Measurements from ENCODE around the gene NOM1. TPM values are rescaled to one million over a fixed set of nuclear protein-coding genes. Genes with fewer than 3 reads are reported as not detected.

NOM1 gene
- total and polyA plus RNA-seq, 2 experiments from 2014 or later = 17.7 to 36.5 TPM

DNA sequence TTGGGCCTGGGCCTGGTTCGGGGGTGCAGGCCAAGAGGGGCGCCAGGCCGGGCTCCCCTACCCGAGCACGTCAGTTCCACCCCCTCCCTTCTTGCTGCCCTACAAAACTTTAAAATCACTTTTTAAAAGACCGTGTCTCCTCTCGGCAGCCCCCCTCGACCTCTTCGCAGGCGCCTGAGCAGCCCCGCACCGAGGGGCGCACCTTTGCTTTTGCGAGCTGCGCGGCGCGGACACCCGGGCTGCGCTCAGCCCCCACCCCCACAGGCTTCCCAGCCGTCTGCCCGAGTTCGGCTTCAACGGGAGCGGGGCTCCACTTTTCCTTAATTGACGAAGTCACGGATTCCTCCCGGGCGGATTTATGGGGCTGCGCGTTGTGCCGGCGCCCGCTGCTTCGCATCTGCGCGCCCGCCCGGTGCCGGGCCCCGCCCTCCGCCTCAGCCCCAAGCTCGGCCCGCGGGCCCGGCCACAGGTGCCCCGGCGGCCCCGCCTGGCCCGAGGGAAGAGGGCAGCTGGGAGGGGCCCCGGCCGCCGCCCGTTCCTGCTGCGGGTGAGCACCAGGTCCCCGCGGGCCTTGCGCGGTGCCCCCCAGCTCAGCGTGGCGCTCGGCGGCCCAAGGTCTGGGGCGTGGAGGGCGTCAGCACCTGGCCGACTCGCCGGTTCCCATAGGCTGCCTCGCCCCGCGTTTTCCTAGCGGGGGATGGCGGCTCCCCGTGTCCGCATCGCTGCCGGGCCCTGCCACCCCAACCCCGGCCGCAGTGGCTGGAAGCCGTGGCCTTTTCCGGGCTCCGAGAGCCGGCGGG, 71.8 kb downstream of the NOM1 start (continued):
- TF ChIP-seq, protein P1, sequence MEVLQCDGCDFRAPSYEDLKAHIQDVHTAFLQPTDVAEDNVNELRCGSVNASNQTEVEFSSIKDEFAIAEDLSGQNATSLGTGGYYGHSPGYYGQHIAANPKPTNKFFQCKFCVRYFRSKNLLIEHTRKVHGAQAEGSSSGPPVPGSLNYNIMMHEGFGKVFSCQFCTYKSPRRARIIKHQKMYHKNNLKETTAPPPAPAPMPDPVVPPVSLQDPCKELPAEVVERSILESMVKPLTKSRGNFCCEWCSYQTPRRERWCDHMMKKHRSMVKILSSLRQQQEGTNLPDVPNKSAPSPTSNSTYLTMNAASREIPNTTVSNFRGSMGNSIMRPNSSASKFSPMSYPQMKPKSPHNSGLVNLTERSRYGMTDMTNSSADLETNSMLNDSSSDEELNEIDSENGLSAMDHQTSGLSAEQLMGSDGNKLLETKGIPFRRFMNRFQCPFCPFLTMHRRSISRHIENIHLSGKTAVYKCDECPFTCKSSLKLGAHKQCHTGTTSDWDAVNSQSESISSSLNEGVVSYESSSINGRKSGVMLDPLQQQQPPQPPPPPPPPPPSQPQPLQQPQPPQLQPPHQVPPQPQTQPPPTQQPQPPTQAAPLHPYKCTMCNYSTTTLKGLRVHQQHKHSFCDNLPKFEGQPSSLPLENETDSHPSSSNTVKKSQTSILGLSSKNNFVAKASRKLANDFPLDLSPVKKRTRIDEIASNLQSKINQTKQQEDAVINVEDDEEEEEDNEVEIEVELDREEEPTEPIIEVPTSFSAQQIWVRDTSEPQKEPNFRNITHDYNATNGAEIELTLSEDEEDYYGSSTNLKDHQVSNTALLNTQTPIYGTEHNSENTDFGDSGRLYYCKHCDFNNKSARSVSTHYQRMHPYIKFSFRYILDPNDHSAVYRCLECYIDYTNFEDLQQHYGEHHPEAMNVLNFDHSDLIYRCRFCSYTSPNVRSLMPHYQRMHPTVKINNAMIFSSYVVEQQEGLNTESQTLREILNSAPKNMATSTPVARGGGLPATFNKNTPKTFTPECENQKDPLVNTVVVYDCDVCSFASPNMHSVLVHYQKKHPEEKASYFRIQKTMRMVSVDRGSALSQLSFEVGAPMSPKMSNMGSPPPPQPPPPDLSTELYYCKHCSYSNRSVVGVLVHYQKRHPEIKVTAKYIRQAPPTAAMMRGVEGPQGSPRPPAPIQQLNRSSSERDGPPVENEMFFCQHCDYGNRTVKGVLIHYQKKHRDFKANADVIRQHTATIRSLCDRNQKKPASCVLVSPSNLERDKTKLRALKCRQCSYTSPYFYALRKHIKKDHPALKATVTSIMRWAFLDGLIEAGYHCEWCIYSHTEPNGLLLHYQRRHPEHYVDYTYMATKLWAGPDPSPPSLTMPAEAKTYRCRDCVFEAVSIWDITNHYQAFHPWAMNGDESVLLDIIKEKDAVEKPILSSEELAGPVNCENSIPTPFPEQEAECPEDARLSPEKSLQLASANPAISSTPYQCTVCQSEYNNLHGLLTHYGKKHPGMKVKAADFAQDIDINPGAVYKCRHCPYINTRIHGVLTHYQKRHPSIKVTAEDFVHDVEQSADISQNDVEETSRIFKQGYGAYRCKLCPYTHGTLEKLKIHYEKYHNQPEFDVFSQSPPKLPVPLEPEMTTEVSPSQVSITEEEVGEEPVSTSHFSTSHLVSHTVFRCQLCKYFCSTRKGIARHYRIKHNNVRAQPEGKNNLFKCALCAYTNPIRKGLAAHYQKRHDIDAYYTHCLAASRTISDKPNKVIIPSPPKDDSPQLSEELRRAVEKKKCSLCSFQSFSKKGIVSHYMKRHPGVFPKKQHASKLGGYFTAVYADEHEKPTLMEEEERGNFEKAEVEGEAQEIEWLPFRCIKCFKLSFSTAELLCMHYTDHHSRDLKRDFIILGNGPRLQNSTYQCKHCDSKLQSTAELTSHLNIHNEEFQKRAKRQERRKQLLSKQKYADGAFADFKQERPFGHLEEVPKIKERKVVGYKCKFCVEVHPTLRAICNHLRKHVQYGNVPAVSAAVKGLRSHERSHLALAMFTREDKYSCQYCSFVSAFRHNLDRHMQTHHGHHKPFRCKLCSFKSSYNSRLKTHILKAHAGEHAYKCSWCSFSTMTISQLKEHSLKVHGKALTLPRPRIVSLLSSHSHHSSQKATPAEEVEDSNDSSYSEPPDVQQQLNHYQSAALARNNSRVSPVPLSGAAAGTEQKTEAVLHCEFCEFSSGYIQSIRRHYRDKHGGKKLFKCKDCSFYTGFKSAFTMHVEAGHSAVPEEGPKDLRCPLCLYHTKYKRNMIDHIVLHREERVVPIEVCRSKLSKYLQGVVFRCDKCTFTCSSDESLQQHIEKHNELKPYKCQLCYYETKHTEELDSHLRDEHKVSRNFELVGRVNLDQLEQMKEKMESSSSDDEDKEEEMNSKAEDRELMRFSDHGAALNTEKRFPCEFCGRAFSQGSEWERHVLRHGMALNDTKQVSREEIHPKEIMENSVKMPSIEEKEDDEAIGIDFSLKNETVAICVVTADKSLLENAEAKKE (CRISPR knock-in tag; IDR thresholded peaks at IDR 0.05) = no peak
- TF ChIP-seq, protein P2, sequence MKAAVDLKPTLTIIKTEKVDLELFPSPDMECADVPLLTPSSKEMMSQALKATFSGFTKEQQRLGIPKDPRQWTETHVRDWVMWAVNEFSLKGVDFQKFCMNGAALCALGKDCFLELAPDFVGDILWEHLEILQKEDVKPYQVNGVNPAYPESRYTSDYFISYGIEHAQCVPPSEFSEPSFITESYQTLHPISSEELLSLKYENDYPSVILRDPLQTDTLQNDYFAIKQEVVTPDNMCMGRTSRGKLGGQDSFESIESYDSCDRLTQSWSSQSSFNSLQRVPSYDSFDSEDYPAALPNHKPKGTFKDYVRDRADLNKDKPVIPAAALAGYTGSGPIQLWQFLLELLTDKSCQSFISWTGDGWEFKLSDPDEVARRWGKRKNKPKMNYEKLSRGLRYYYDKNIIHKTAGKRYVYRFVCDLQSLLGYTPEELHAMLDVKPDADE (IDR thresholded peaks at IDR 0.05) = no peak
- peak; percentile 92 for TF ChIP-seq EZH2phosphoT487 (IDR thresholded peaks at IDR 0.05; ENCODE audit: unreplicated experiment)

DNA sequence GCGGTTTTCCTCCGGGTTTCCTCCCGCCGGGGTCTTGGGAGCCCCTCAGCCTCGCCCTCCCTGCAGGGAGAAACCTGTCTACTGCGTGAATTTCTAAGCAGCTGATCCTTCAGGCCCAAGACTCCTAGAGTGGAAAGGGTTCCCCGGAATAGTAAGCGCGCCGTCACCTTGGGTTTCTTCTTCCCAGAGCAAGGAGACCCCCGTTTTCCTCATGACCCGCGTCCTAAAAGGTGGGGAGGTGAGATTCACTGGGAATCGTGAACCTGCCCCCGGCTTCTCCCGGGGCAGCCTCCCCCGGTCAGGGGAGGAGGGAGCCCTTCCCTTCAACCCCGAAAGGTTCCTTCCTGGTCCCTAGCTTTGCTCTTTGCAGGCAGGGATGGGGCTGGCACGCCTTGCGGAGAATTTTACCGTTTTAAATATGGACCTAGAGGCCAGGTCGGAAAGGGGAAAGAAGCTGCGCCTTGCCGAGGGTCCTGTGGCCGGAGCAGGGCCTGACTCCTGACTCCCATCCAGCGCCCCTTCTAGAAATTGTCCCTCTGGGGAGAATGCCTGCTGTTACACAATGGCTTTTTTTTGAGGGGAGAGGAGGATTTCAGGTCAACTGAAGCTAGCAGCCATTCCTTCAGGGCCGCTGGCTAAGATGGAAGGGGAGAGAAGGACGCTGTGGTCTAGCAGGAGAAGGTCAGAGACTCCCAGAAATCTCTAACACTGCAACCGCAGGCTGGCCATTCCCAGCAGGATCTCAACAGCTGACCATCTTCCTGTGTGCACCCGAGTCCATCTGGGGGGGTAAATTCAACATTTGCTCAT, 72.6 kb downstream of the NOM1 start:
- Mint-ChIP-seq H3K27me3 (ENCODE audit: insufficient read depth, low read depth, poor library complexity) (peaks cover 98% of the 10 kb centered on the region), H3K27ac (no peak overlapping the region), H3K4me1 (peaks cover 24% of the 10 kb centered on the region), H3K36me3 (ENCODE audit: low read depth) (no peaks in the 10 kb centered on the region), H3K4me3 (peak overlapping the region; percentile 42), H3K9me3 (peaks cover 5% of the 10 kb centered on the region; the same call in 2 of the 3 replicates)
- Histone ChIP-seq H3K4me2 (peak overlapping the region; percentile 79), H2AFZ (peak overlapping the region; percentile 78), H4K20me1 (replicated peaks; ENCODE audit: insufficient read depth) (peaks cover 25% of the 10 kb centered on the region), H3K79me2 (replicated peaks; ENCODE audit: insufficient read depth) (no peaks in the 10 kb centered on the region), H3K27me3 (ENCODE audit: insufficient read depth) (peaks cover 100% of the 10 kb centered on the region), H3K27ac (ENCODE audit: low read depth) (no peak overlapping the region), H3K9me2 (ENCODE audit: insufficient read depth) (no peaks in the 10 kb centered on the region), H3K36me3 (ENCODE audit: insufficient read depth) (no peaks in the 10 kb centered on the region), H3F3A (replicated peaks; ENCODE audit: low read depth) (peaks cover 27% of the 10 kb centered on the region), H3K4me3 (peak overlapping the region; percentile 51), H3K4me1 (ENCODE audit: insufficient read depth) (peaks cover 45% of the 10 kb centered on the region)
- DNase-seq (ENCODE audit: low spot score) (peak; percentile 53), ATAC-seq (no peak; the same call in 2 of the 3 replicates)
- TF ChIP-seq, protein P1 (CRISPR knock-in tag; IDR thresholded peaks at IDR 0.05) = no peak
- TF ChIP-seq EZH2phosphoT487 (IDR thresholded peaks at IDR 0.05; ENCODE audit: unreplicated experiment) (no peak), ZNF114 (CRISPR knock-in tag; IDR thresholded peaks at IDR 0.05) (no peak)

Data from GM23338 (cell line).